Dendritic cell treated with granulocyte-macrophage colony-stimulating factor and Interleukin-4, amounts not matched to agents 40 ng/mL and 50 ng/mL, for 4 days (primary cell): ENCODE results near the gene FNDC11.

Source experiments
- H3K27ac Mint-ChIP-seq: one replicate; pipeline ENCODE4 v1.8.0; 2022; ENCODE audit warnings: mild to moderate bottlenecking, mixed read lengths
- H3K27me3 Mint-ChIP-seq: one replicate; pipeline ENCODE4 v1.8.0; 2022; ENCODE audit warnings: mild to moderate bottlenecking, mixed read lengths
- H3K36me3 Mint-ChIP-seq: one replicate; pipeline ENCODE4 v1.8.0; 2022; ENCODE audit warnings: low read depth, mixed read lengths
- H3K4me1 Mint-ChIP-seq: one replicate; pipeline ENCODE4 v1.8.0; 2022; ENCODE audit warnings: low read depth, mixed read lengths
- H3K4me3 Mint-ChIP-seq: one replicate; pipeline ENCODE4 v1.8.0; 2022; ENCODE audit warnings: mild to moderate bottlenecking, moderate library complexity, mixed read lengths
- H3K9me3 Mint-ChIP-seq: one replicate; pipeline ENCODE4 v1.8.0; 2022; ENCODE audit warnings: mixed read lengths
- intact Hi-C: fragments of 100-400 bp; cut with micrococcal nuclease; formaldehyde crosslinking; loops from one replicate; pipeline ENCODE4 v1.15.0; 2022

Gene FNDC11

GRCh38 chr20:63539441-63540370, 14.3 kb upstream of the FNDC11 start:
- Mint-ChIP-seq H3K27me3 (peaks cover 54% of the 10 kb centered on the region), H3K36me3 (peaks cover 4% of the 10 kb centered on the region), H3K27ac (peak overlapping the region; percentile 7), H3K9me3 (no peaks in the 10 kb centered on the region), H3K4me3 (no peak overlapping the region), H3K4me1 (peaks cover 27% of the 10 kb centered on the region)
- intact Hi-C loops = loop anchor here (2.0 to 10.0 kb wide), 7 partner anchors 88 to 433 kb away; partner anchors contain the start of genes DNAJC5, GMEB2 and UCKL1

GRCh38 chr20:63540417-63541186, 13.4 kb upstream of the FNDC11 start:
- Mint-ChIP-seq H3K9me3 (no peaks in the 10 kb centered on the region), H3K4me1 (peaks cover 27% of the 10 kb centered on the region), H3K27ac (peak overlapping the region; percentile 7), H3K27me3 (peaks cover 58% of the 10 kb centered on the region), H3K36me3 (no peaks in the 10 kb centered on the region), H3K4me3 (no peak overlapping the region)
- intact Hi-C loops = no loop called here

GRCh38 chr20:63541371-63541770, 12.6 kb upstream of the FNDC11 start:
- no peak overlapping the region for H3K4me3 Mint-ChIP-seq
- H3K4me1 Mint-ChIP-seq = peaks cover 24% of the 10 kb centered on the region
- no peak overlapping the region for H3K27ac Mint-ChIP-seq
- intact Hi-C loops = no loop called here
- H3K27me3 Mint-ChIP-seq = peaks cover 61% of the 10 kb centered on the region
- no peaks in the 10 kb centered on the region for H3K9me3 Mint-ChIP-seq
- no peaks in the 10 kb centered on the region for H3K36me3 Mint-ChIP-seq

- intact Hi-C loops = no loop called here
- Mint-ChIP-seq H3K36me3 (no peaks in the 10 kb centered on the region), H3K27me3 (peaks cover 67% of the 10 kb centered on the region), H3K27ac (no peak overlapping the region), H3K9me3 (no peaks in the 10 kb centered on the region), H3K4me3 (no peak overlapping the region), H3K4me1 (peaks cover 16% of the 10 kb centered on the region)
Measured at GRCh38 chr20:63542031-63542559, 11.9 kb upstream of the FNDC11 start.

- Mint-ChIP-seq H3K27ac (no peak overlapping the region), H3K27me3 (peaks cover 72% of the 10 kb centered on the region), H3K4me1 (peaks cover 11% of the 10 kb centered on the region), H3K36me3 (no peaks in the 10 kb centered on the region), H3K9me3 (no peaks in the 10 kb centered on the region), H3K4me3 (no peak overlapping the region)
- intact Hi-C loops = no loop called here
Measured at GRCh38 chr20:63542696-63543095, 11.3 kb upstream of the FNDC11 start.

GRCh38 chr20:63543131-63543530, 10.8 kb upstream of the FNDC11 start:
- intact Hi-C loops = no loop called here
- H3K4me1 Mint-ChIP-seq = peaks cover 7% of the 10 kb centered on the region
- no peaks in the 10 kb centered on the region for H3K9me3 Mint-ChIP-seq
- peaks cover 76% of the 10 kb centered on the region for H3K27me3 Mint-ChIP-seq
- no peak overlapping the region for H3K27ac Mint-ChIP-seq
- no peak overlapping the region for H3K4me3 Mint-ChIP-seq
- no peaks in the 10 kb centered on the region for H3K36me3 Mint-ChIP-seq

- H3K27me3 Mint-ChIP-seq = peaks cover 82% of the 10 kb centered on the region
- no peaks in the 10 kb centered on the region for H3K9me3 Mint-ChIP-seq
- H3K4me3 Mint-ChIP-seq = no peak overlapping the region
- H3K4me1 Mint-ChIP-seq = peaks cover 5% of the 10 kb centered on the region
- no peak overlapping the region for H3K27ac Mint-ChIP-seq
- intact Hi-C loops = no loop called here
- no peaks in the 10 kb centered on the region for H3K36me3 Mint-ChIP-seq
Measured at GRCh38 chr20:63543733-63544132, 10.2 kb upstream of the FNDC11 start.

GRCh38 chr20:63544241-63544957, 9.6 kb upstream of the FNDC11 start:
- H3K36me3 Mint-ChIP-seq = no peaks in the 10 kb centered on the region
- no peak overlapping the region for H3K4me3 Mint-ChIP-seq
- no peaks in the 10 kb centered on the region for H3K9me3 Mint-ChIP-seq
- no peak overlapping the region for H3K27ac Mint-ChIP-seq
- peaks cover 82% of the 10 kb centered on the region for H3K27me3 Mint-ChIP-seq
- peaks cover 5% of the 10 kb centered on the region for H3K4me1 Mint-ChIP-seq
- intact Hi-C loops = no loop called here

- no peak overlapping the region for H3K27ac Mint-ChIP-seq
- H3K36me3 Mint-ChIP-seq = no peaks in the 10 kb centered on the region
- no peak overlapping the region for H3K4me3 Mint-ChIP-seq
- H3K9me3 Mint-ChIP-seq = no peaks in the 10 kb centered on the region
- intact Hi-C loops = no loop called here
- H3K4me1 Mint-ChIP-seq = peaks cover 5% of the 10 kb centered on the region
- H3K27me3 Mint-ChIP-seq = peaks cover 82% of the 10 kb centered on the region
Measured at GRCh38 chr20:63544958-63545516, 8.9 kb upstream of the FNDC11 start.

GRCh38 chr20:63545814-63546213, 8.1 kb upstream of the FNDC11 start:
- H3K36me3 Mint-ChIP-seq = no peaks in the 10 kb centered on the region
- no peaks in the 10 kb centered on the region for H3K9me3 Mint-ChIP-seq
- H3K4me3 Mint-ChIP-seq = no peak overlapping the region
- intact Hi-C loops = no loop called here
- peaks cover 5% of the 10 kb centered on the region for H3K4me1 Mint-ChIP-seq
- no peak overlapping the region for H3K27ac Mint-ChIP-seq
- H3K27me3 Mint-ChIP-seq = peaks cover 82% of the 10 kb centered on the region

- Mint-ChIP-seq H3K4me1 (peaks cover 5% of the 10 kb centered on the region), H3K27ac (no peak overlapping the region), H3K27me3 (peaks cover 84% of the 10 kb centered on the region), H3K36me3 (no peaks in the 10 kb centered on the region), H3K4me3 (no peak overlapping the region), H3K9me3 (no peaks in the 10 kb centered on the region)
- intact Hi-C loops = no loop called here
Measured at GRCh38 chr20:63546256-63546955, 7.6 kb upstream of the FNDC11 start.

- H3K27ac Mint-ChIP-seq = no peak overlapping the region
- no peak overlapping the region for H3K4me3 Mint-ChIP-seq
- peaks cover 85% of the 10 kb centered on the region for H3K27me3 Mint-ChIP-seq
- no peaks in the 10 kb centered on the region for H3K9me3 Mint-ChIP-seq
- intact Hi-C loops = no loop called here
- no peaks in the 10 kb centered on the region for H3K36me3 Mint-ChIP-seq
- H3K4me1 Mint-ChIP-seq = peaks cover 5% of the 10 kb centered on the region
Measured at GRCh38 chr20:63546956-63547724, 6.8 kb upstream of the FNDC11 start.
